ENCODE results near the gene KIF9.

DNA sequence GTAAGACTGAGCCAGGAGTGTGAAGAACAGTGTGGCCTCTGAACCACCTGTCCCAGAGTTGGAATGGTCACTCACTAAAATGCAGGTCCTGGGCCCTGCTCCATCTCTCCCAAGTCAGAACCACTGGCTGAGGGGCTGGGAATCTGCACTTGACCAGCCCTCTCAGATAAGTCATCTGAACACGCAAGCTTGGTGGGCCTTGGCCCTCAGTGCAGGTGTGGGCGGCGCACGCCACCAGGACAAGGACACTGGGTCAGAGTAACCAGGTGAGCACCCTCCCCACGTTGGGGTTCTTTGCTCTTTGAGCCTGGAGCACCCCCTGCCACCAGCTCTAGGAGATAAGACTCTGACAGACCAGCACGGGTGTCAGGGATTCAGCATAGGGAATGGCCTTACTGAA lies 42.7 kb downstream of the KIF9 start:
- TF ChIP-seq CTCF (IDR thresholded peaks at IDR 0.05; ENCODE audit: poor library complexity, severe bottlenecking) (no peak), POLR2AphosphoS5 (IDR thresholded peaks at IDR 0.05) (no peak), RAD21 (conservative IDR thresholded peaks at IDR 0.05) (no peak), EZH2 (IDR thresholded peaks at IDR 0.05; ENCODE audit: borderline replicate concordance, insufficient read depth, low read length, poor library complexity, severe bottlenecking) (no peak), SMC3 (conservative IDR thresholded peaks at IDR 0.05; ENCODE audit: poor library complexity) (no peak)
- TF ChIP-seq, protein P1, sequence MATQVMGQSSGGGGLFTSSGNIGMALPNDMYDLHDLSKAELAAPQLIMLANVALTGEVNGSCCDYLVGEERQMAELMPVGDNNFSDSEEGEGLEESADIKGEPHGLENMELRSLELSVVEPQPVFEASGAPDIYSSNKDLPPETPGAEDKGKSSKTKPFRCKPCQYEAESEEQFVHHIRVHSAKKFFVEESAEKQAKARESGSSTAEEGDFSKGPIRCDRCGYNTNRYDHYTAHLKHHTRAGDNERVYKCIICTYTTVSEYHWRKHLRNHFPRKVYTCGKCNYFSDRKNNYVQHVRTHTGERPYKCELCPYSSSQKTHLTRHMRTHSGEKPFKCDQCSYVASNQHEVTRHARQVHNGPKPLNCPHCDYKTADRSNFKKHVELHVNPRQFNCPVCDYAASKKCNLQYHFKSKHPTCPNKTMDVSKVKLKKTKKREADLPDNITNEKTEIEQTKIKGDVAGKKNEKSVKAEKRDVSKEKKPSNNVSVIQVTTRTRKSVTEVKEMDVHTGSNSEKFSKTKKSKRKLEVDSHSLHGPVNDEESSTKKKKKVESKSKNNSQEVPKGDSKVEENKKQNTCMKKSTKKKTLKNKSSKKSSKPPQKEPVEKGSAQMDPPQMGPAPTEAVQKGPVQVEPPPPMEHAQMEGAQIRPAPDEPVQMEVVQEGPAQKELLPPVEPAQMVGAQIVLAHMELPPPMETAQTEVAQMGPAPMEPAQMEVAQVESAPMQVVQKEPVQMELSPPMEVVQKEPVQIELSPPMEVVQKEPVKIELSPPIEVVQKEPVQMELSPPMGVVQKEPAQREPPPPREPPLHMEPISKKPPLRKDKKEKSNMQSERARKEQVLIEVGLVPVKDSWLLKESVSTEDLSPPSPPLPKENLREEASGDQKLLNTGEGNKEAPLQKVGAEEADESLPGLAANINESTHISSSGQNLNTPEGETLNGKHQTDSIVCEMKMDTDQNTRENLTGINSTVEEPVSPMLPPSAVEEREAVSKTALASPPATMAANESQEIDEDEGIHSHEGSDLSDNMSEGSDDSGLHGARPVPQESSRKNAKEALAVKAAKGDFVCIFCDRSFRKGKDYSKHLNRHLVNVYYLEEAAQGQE (IDR thresholded peaks at IDR 0.05; ENCODE audit: borderline replicate concordance): no peak
